ENCODE results near the gene HDLBP. TPM values are rescaled to one million over a fixed set of nuclear protein-coding genes. Genes with fewer than 3 reads are reported as not detected.

HDLBP gene
- total RNA-seq, 1 donor from 2014 or later, result 405 TPM

DNA sequence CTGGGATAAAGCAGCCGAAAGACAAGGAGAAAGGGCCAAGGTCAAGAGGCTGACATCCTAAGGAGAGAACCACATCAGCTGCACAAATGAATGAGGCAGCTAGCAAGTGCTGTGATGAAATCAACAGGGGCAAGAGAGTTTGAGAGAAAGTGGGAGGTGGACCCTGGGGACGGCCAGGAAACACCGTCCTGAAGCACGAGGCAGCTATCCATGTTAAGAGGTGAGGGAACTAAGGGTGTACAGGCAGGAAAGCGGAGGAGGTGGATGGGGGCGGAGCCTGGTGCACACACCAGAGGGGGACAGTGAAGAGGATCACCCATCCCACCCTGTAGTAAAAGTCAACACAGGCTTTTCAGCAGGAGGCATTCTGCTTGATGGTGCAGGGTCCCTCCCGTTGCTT lies 52.4 kb downstream of the HDLBP start:
- H3K27me3 ChIP-seq (ENCODE audit: control insufficient read depth, insufficient read depth, low read length), result no peaks in the 10 kb centered on the region
- H3K4me3 ChIP-seq (ENCODE audit: low read depth, low read length), result no peak overlapping the region
- H3K36me3 ChIP-seq (ENCODE audit: control insufficient read depth, insufficient read depth, low read length), result peaks cover 7% of the 10 kb centered on the region
- DNase-seq (ENCODE audit: low read depth), result no peak
- no peak for TF ChIP-seq CTCF (IDR thresholded peaks at IDR 0.05; ENCODE audit: insufficient read depth, low read length, poor library complexity, severe bottlenecking)

GRCh38 chr2:241261628-241262027 lies 53.8 kb downstream of the HDLBP start:
- no peaks in the 10 kb centered on the region for H3K27me3 ChIP-seq (ENCODE audit: control insufficient read depth, insufficient read depth, low read length)
- DNase-seq (ENCODE audit: low read depth), result no peak
- TF ChIP-seq CTCF (IDR thresholded peaks at IDR 0.05; ENCODE audit: insufficient read depth, low read length, poor library complexity, severe bottlenecking), result no peak
- H3K4me3 ChIP-seq (ENCODE audit: low read depth, low read length), result no peak overlapping the region
- peaks cover 7% of the 10 kb centered on the region for H3K36me3 ChIP-seq (ENCODE audit: control insufficient read depth, insufficient read depth, low read length)

DNA sequence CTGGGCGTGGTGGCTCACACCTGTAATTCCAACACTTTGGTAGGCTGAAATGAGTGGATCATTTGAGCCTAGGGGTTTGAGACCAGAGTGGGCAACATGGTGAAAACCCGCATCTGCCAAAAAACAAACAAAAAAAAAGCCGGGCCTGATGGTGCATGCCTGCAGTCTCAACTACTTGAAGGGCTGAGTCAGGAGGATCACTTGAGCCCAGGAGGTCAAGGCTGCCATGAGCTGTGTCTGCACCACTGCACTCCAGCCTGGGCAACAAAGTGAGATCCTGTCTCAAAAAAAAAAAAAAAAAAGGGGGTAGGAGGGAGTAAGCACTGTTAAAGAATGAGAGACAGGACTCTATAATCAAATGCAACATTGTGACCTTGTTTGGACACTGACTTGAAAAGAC lies 54.6 kb downstream of the HDLBP start:
- Histone ChIP-seq H3K4me3 (ENCODE audit: low read depth, low read length) (no peak overlapping the region), H3K27me3 (ENCODE audit: control insufficient read depth, insufficient read depth, low read length) (no peaks in the 10 kb centered on the region), H3K36me3 (ENCODE audit: control insufficient read depth, insufficient read depth, low read length) (peaks cover 6% of the 10 kb centered on the region)
- DNase-seq (ENCODE audit: low read depth), result no peak
- no peak for TF ChIP-seq CTCF (IDR thresholded peaks at IDR 0.05; ENCODE audit: insufficient read depth, low read length, poor library complexity, severe bottlenecking)

GRCh38 chr2:241258505-241259280 lies 56.8 kb downstream of the HDLBP start:
- no peaks in the 10 kb centered on the region for H3K27me3 ChIP-seq (ENCODE audit: control insufficient read depth, insufficient read depth, low read length)
- no peak for TF ChIP-seq CTCF (IDR thresholded peaks at IDR 0.05; ENCODE audit: insufficient read depth, low read length, poor library complexity, severe bottlenecking)
- peaks cover 8% of the 10 kb centered on the region for H3K36me3 ChIP-seq (ENCODE audit: control insufficient read depth, insufficient read depth, low read length)
- no peak overlapping the region for H3K4me3 ChIP-seq (ENCODE audit: low read depth, low read length)
- DNase-seq (ENCODE audit: low read depth), result no peak

DNA sequence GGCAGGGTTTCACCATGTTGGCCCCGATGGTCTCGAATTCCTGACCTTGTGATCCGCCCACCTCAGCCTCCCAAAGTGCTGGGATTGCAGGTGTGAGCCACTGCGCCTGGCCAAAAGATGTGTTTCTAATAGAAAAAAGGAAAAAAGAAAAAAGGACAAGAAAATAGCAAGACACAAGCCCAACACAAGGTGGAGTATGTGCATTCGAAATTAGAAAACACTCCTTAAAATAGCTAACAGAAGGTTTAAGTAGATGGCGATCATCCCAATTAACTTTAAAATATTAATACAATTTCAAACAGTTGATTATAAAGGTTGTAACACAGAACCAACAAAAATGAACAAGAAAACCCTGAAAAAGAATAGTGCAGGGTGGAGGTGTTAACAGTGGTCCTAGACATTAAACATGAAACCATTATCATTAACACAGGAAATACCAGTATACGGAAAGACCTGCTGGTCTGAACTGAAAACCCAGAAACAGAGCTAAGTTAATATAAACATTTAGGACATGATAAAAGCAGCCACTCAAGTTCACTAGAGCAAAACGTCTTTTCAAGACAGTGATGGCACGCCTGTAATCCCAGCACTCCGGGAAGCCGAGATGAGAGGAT lies 57.9 kb downstream of the HDLBP start:
- Histone ChIP-seq H3K36me3 (ENCODE audit: control insufficient read depth, insufficient read depth, low read length) (peaks cover 13% of the 10 kb centered on the region), H3K4me3 (ENCODE audit: low read depth, low read length) (no peak overlapping the region), H3K27me3 (ENCODE audit: control insufficient read depth, insufficient read depth, low read length) (no peaks in the 10 kb centered on the region)
- no peak for DNase-seq (ENCODE audit: low read depth)
- no peak for TF ChIP-seq CTCF (IDR thresholded peaks at IDR 0.05; ENCODE audit: insufficient read depth, low read length, poor library complexity, severe bottlenecking)

Measured in kidney epithelial cell (primary cell).